ENCODE measurements around the gene FOXP2. TPM values are rescaled to one million over a fixed set of nuclear protein-coding genes. Genes with fewer than 3 reads are reported as not detected.

The FOXP2 gene
- total RNA-seq, 1 donor from 2014 or later = 5.3 TPM

DNA sequence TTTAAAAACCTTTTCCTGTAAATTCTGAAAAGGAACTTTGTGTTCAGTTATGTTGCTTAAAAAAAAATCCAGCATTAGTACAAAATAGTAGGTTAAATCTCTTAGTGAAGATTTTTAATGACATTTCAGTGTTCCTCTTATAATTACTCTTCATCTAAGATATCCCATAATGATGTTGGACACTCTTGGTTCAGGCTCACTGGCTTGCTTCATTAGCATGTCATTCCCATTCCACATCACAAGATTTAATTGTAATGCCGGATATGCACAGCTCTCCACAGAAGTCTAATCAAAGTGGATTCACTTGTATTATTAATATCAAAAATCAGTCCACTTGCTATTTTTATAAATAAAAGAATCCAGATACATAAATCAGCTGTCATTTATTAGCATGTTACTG lies 327.3 kb downstream of the FOXP2 start:
- DNase-seq (ENCODE audit: low read depth) (no peak), FAIRE-seq (no peak)
- Histone ChIP-seq H3K4me3 (ENCODE audit: low read depth, low read length) (no peak overlapping the region), H3K27me3 (ENCODE audit: control insufficient read depth, insufficient read depth, low read length) (peaks cover 2% of the 10 kb centered on the region), H3K36me3 (ENCODE audit: control insufficient read depth, insufficient read depth, low read length) (no peaks in the 10 kb centered on the region)
- no peak for TF ChIP-seq CTCF (IDR thresholded peaks at IDR 0.05; ENCODE audit: insufficient read depth, low read length, severe bottlenecking)
